ENCODE data around the gene CHST6.

- TF ChIP-seq ZNF24 (tag by site-specific recombination; IDR thresholded peaks at IDR 0.05) (no peak), CTCF (tag by site-specific recombination; IDR thresholded peaks at IDR 0.05) (no peak), ZNF146 (tag by site-specific recombination; IDR thresholded peaks at IDR 0.05) (no peak), ZNF10 (tag by site-specific recombination; IDR thresholded peaks at IDR 0.05) (no peak), REPIN1 (tag by site-specific recombination; IDR thresholded peaks at IDR 0.05; ENCODE audit: low read depth) (no peak), REST (tag by site-specific recombination; IDR thresholded peaks at IDR 0.05) (no peak), ZNF747 (tag by site-specific recombination; IDR thresholded peaks at IDR 0.05) (no peak), ZNF473 (tag by site-specific recombination; IDR thresholded peaks at IDR 0.05) (no peak), ZEB2 (tag by site-specific recombination; IDR thresholded peaks at IDR 0.05) (no peak), GLIS2 (tag by site-specific recombination; IDR thresholded peaks at IDR 0.05) (no peak), ZNF138 (tag by site-specific recombination; IDR thresholded peaks at IDR 0.05; ENCODE audit: borderline replicate concordance) (no peak), PRDM10 (tag by site-specific recombination; IDR thresholded peaks at IDR 0.05) (no peak)
These were observed 37.7 kb downstream of the CHST6 start for GRCh38 chr16:75457485-75458021.
